ENCODE measurements around the gene CFTR. TPM values are rescaled to one million over a fixed set of nuclear protein-coding genes. Genes with fewer than 3 reads are reported as not detected.

The CFTR gene
- total and polyA plus RNA-seq, 4 donors: 6.3 to 19.2 (median 12.9) TPM

- WGBS (ENCODE audit: insufficient coverage): no CpG with 5 or more reads among the region's 2 CpGs
- no peak overlapping the region for H3K4me3 ChIP-seq (ENCODE audit: low read depth, low read length)
- no peaks in the 10 kb centered on the region for H3K36me3 ChIP-seq (ENCODE audit: control insufficient read depth, insufficient read depth, low read length)
- H3K4me1 ChIP-seq (ENCODE audit: control insufficient read depth, insufficient read depth, low read length): no peaks in the 10 kb centered on the region
- no peaks in the 10 kb centered on the region for H3K27me3 ChIP-seq (ENCODE audit: control insufficient read depth, insufficient read depth, low read length)
- no peak overlapping the region for H3K27ac ChIP-seq (ENCODE audit: low read depth, low read length)
- no peak for DNase-seq (ENCODE audit: low read depth in 4 of 6, low spot score in 6 of 6)
- H3K9me3 ChIP-seq (ENCODE audit: control insufficient read depth, insufficient read depth, low read length): no peaks in the 10 kb centered on the region
Observed at GRCh38 chr7:117621075-117621618, 141.3 kb downstream of the CFTR start.

- H3K4me3 ChIP-seq (ENCODE audit: low read depth, low read length): no peak overlapping the region
- 92% methylated on average over 2 of the region's 4 CpGs for WGBS (ENCODE audit: insufficient coverage)
- H3K27ac ChIP-seq (ENCODE audit: low read depth, low read length): no peak overlapping the region
- H3K4me1 ChIP-seq (ENCODE audit: control insufficient read depth, insufficient read depth, low read length): no peaks in the 10 kb centered on the region
- no peaks in the 10 kb centered on the region for H3K36me3 ChIP-seq (ENCODE audit: control insufficient read depth, insufficient read depth, low read length)
- DNase-seq (ENCODE audit: low read depth in 4 of 6, low spot score in 6 of 6): no peak
- no peaks in the 10 kb centered on the region for H3K9me3 ChIP-seq (ENCODE audit: control insufficient read depth, insufficient read depth, low read length)
- no peaks in the 10 kb centered on the region for H3K27me3 ChIP-seq (ENCODE audit: control insufficient read depth, insufficient read depth, low read length)
Observed at GRCh38 chr7:117623606-117624005, 143.8 kb downstream of the CFTR start.

- DNase-seq (ENCODE audit: low read depth in 4 of 6, low spot score in 6 of 6): no peak
- Histone ChIP-seq H3K27me3 (ENCODE audit: control insufficient read depth, insufficient read depth, low read length) (no peaks in the 10 kb centered on the region), H3K36me3 (ENCODE audit: control insufficient read depth, insufficient read depth, low read length) (no peaks in the 10 kb centered on the region), H3K4me1 (ENCODE audit: control insufficient read depth, insufficient read depth, low read length) (no peaks in the 10 kb centered on the region), H3K4me3 (ENCODE audit: low read depth, low read length) (no peak overlapping the region), H3K27ac (ENCODE audit: low read depth, low read length) (no peak overlapping the region), H3K9me3 (ENCODE audit: control insufficient read depth, insufficient read depth, low read length) (peaks cover 2% of the 10 kb centered on the region)
- 92% methylated on average over 3 of the region's 4 CpGs for WGBS (ENCODE audit: insufficient coverage)
Observed at GRCh38 chr7:117630501-117630900, 150.7 kb downstream of the CFTR start.

GRCh38 chr7:117630907-117631564 lies 151.2 kb downstream of the CFTR start:
- Histone ChIP-seq H3K4me3 (ENCODE audit: low read depth, low read length) (no peak overlapping the region), H3K27ac (ENCODE audit: low read depth, low read length) (no peak overlapping the region), H3K4me1 (ENCODE audit: control insufficient read depth, insufficient read depth, low read length) (no peaks in the 10 kb centered on the region), H3K9me3 (ENCODE audit: control insufficient read depth, insufficient read depth, low read length) (peaks cover 2% of the 10 kb centered on the region), H3K36me3 (ENCODE audit: control insufficient read depth, insufficient read depth, low read length) (no peaks in the 10 kb centered on the region), H3K27me3 (ENCODE audit: control insufficient read depth, insufficient read depth, low read length) (no peaks in the 10 kb centered on the region)
- DNase-seq (ENCODE audit: low read depth in 4 of 6, low spot score in 6 of 6): no peak
- no CpG with 5 or more reads among the region's 1 CpG for WGBS (ENCODE audit: insufficient coverage)

GRCh38 chr7:117631652-117632051 lies 151.8 kb downstream of the CFTR start:
- no peaks in the 10 kb centered on the region for H3K36me3 ChIP-seq (ENCODE audit: control insufficient read depth, insufficient read depth, low read length)
- no peak overlapping the region for H3K27ac ChIP-seq (ENCODE audit: low read depth, low read length)
- no peak for DNase-seq (ENCODE audit: low read depth in 4 of 6, low spot score in 6 of 6)
- no peak overlapping the region for H3K4me3 ChIP-seq (ENCODE audit: low read depth, low read length)
- no peaks in the 10 kb centered on the region for H3K4me1 ChIP-seq (ENCODE audit: control insufficient read depth, insufficient read depth, low read length)
- H3K27me3 ChIP-seq (ENCODE audit: control insufficient read depth, insufficient read depth, low read length): no peaks in the 10 kb centered on the region
- 100% methylated on average over 2 of the region's 3 CpGs for WGBS (ENCODE audit: insufficient coverage)
- H3K9me3 ChIP-seq (ENCODE audit: control insufficient read depth, insufficient read depth, low read length): peaks cover 2% of the 10 kb centered on the region

GRCh38 chr7:117637937-117638336 lies 158.1 kb downstream of the CFTR start:
- H3K4me1 ChIP-seq (ENCODE audit: control insufficient read depth, insufficient read depth, low read length): no peaks in the 10 kb centered on the region
- no peaks in the 10 kb centered on the region for H3K36me3 ChIP-seq (ENCODE audit: control insufficient read depth, insufficient read depth, low read length)
- H3K4me3 ChIP-seq (ENCODE audit: low read depth, low read length): no peak overlapping the region
- H3K27ac ChIP-seq (ENCODE audit: low read depth, low read length): no peak overlapping the region
- H3K9me3 ChIP-seq (ENCODE audit: control insufficient read depth, insufficient read depth, low read length): peaks cover 2% of the 10 kb centered on the region
- WGBS (ENCODE audit: insufficient coverage): 100% methylated on average over 1 of the region's 2 CpGs
- no peaks in the 10 kb centered on the region for H3K27me3 ChIP-seq (ENCODE audit: control insufficient read depth, insufficient read depth, low read length)
- no peak for DNase-seq (ENCODE audit: low read depth in 4 of 6, low spot score in 6 of 6)

- H3K4me3 ChIP-seq (ENCODE audit: low read depth, low read length): no peak overlapping the region
- H3K9me3 ChIP-seq (ENCODE audit: control insufficient read depth, insufficient read depth, low read length): no peaks in the 10 kb centered on the region
- H3K36me3 ChIP-seq (ENCODE audit: control insufficient read depth, insufficient read depth, low read length): no peaks in the 10 kb centered on the region
- WGBS (ENCODE audit: insufficient coverage): no CpG with 5 or more reads among the region's 2 CpGs
- no peaks in the 10 kb centered on the region for H3K27me3 ChIP-seq (ENCODE audit: control insufficient read depth, insufficient read depth, low read length)
- no peak for DNase-seq (ENCODE audit: low read depth in 4 of 6, low spot score in 6 of 6)
- no peak overlapping the region for H3K27ac ChIP-seq (ENCODE audit: low read depth, low read length)
- no peaks in the 10 kb centered on the region for H3K4me1 ChIP-seq (ENCODE audit: control insufficient read depth, insufficient read depth, low read length)
Observed at GRCh38 chr7:117639966-117640365, 160.1 kb downstream of the CFTR start.

- no peak for DNase-seq (ENCODE audit: low read depth in 4 of 6, low spot score in 6 of 6)
- Histone ChIP-seq H3K4me1 (ENCODE audit: control insufficient read depth, insufficient read depth, low read length) (no peaks in the 10 kb centered on the region), H3K9me3 (ENCODE audit: control insufficient read depth, insufficient read depth, low read length) (no peaks in the 10 kb centered on the region), H3K4me3 (ENCODE audit: low read depth, low read length) (no peak overlapping the region), H3K36me3 (ENCODE audit: control insufficient read depth, insufficient read depth, low read length) (no peaks in the 10 kb centered on the region), H3K27me3 (ENCODE audit: control insufficient read depth, insufficient read depth, low read length) (no peaks in the 10 kb centered on the region), H3K27ac (ENCODE audit: low read depth, low read length) (no peak overlapping the region)
Observed at GRCh38 chr7:117640465-117640864, 160.6 kb downstream of the CFTR start.

GRCh38 chr7:117645481-117646165 lies 165.8 kb downstream of the CFTR start:
- H3K4me3 ChIP-seq (ENCODE audit: low read depth, low read length): no peak overlapping the region
- H3K4me1 ChIP-seq (ENCODE audit: control insufficient read depth, insufficient read depth, low read length): no peaks in the 10 kb centered on the region
- H3K27me3 ChIP-seq (ENCODE audit: control insufficient read depth, insufficient read depth, low read length): no peaks in the 10 kb centered on the region
- no peaks in the 10 kb centered on the region for H3K9me3 ChIP-seq (ENCODE audit: control insufficient read depth, insufficient read depth, low read length)
- DNase-seq (ENCODE audit: low read depth in 4 of 6, low spot score in 6 of 6): no peak
- H3K27ac ChIP-seq (ENCODE audit: low read depth, low read length): no peak overlapping the region
- H3K36me3 ChIP-seq (ENCODE audit: control insufficient read depth, insufficient read depth, low read length): no peaks in the 10 kb centered on the region
